Ishikawa (cell line): ENCODE results near the gene KCNK10.

Experiments used
- EP300 ChIP-seq: IDR thresholded peaks from 2 replicates; pipeline ENCODE4 v1.6.1; 2012; ENCODE audit warnings: borderline replicate concordance
- RAD21 ChIP-seq: IDR thresholded peaks from 2 replicates; pipeline ENCODE4 v1.6.1; 2012; ENCODE audit warnings: low read depth
- TEAD4 ChIP-seq: IDR thresholded peaks from 2 replicates; pipeline ENCODE4 v1.6.1; 2012
- TF ChIP-seq, protein P1 (sequence below): IDR thresholded peaks from 2 replicates; pipeline ENCODE4 v1.6.1; 2012; ENCODE audit warnings: low read depth, mild to moderate bottlenecking

DNA sequence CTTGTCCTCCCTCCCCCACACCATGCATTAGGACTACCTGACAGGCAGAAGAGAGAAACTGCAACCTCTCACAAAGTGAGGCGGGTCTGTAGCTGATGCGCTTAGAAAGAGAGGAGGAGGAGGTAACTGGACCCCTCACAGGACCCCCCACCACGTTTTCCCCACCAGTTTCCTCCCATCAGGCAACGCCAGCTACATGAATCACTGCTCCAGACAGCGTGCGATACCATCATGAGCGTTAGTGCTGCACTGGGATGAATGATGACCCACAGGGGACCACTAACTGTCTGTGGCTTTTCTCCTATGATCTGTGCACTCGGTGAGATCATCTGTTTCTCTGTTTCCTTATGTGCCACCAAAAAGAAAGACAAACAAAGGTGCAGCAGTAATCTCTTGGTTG, 77.7 kb downstream of the KCNK10 start:
- TF ChIP-seq TEAD4 = no peak
- TF ChIP-seq, protein P1, sequence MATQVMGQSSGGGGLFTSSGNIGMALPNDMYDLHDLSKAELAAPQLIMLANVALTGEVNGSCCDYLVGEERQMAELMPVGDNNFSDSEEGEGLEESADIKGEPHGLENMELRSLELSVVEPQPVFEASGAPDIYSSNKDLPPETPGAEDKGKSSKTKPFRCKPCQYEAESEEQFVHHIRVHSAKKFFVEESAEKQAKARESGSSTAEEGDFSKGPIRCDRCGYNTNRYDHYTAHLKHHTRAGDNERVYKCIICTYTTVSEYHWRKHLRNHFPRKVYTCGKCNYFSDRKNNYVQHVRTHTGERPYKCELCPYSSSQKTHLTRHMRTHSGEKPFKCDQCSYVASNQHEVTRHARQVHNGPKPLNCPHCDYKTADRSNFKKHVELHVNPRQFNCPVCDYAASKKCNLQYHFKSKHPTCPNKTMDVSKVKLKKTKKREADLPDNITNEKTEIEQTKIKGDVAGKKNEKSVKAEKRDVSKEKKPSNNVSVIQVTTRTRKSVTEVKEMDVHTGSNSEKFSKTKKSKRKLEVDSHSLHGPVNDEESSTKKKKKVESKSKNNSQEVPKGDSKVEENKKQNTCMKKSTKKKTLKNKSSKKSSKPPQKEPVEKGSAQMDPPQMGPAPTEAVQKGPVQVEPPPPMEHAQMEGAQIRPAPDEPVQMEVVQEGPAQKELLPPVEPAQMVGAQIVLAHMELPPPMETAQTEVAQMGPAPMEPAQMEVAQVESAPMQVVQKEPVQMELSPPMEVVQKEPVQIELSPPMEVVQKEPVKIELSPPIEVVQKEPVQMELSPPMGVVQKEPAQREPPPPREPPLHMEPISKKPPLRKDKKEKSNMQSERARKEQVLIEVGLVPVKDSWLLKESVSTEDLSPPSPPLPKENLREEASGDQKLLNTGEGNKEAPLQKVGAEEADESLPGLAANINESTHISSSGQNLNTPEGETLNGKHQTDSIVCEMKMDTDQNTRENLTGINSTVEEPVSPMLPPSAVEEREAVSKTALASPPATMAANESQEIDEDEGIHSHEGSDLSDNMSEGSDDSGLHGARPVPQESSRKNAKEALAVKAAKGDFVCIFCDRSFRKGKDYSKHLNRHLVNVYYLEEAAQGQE = no peak
- no peak for TF ChIP-seq EP300
- TF ChIP-seq RAD21 = no peak
